ENCODE data around the gene CSNK2A1.

The CSNK2A1 gene

DNA sequence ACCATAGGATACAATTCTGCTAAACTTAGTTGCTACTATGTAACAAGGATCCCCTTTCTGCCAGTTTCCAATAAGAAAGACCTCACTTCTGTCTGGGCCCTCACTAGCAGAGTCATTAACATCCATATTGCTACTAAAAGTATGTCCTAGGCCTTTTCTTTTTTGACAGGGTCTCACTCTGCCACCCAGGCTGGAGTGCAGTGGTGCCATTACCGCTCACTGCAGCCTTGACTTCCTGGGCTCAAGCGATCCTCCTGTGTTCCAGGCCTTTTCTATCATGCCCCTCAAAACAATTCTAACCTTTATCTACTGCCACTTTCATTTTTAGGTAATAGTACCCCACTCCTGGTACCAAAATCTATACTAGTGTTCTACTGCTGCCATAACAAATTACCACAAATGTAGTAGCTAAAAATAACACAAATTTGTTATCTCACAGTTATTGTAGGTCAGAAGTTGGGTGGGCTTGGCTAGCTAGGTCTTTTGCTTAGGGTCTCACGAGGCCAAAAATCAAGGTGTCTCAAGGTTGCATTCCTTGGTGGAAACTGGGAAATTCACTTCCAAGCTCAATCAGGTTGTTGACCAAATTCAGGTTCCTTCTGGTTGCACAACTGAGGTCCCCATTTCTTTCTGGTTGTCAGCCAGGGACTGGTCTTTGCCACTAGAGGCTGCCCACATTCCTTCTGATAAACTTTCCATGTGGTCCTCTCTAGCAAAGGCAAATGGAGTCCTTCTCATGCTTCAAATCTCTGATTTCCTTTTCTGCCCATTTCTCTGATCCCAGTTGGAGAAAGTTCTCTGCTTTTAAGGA is 3.0 kb downstream of the CSNK2A1 start:
- Histone ChIP-seq H3K9me3 (ENCODE audit: insufficient read depth, low read length) (peaks cover 7% of the 10 kb centered on the region; the same call in 1 of the 2 replicates), H3K4me1 (ENCODE audit: low read length) (peaks cover 53% of the 10 kb centered on the region), H3K4me3 (ENCODE audit: low read length) (no peak overlapping the region), H3K4me2 (ENCODE audit: low read length) (no peak overlapping the region), H3K27ac (ENCODE audit: low read length) (no peak overlapping the region), H3K36me3 (replicated peaks; ENCODE audit: low read depth, low read length) (peaks cover 33% of the 10 kb centered on the region), H2AFZ (ENCODE audit: low read depth, low read length) (no peak overlapping the region), H3K27me3 (ENCODE audit: low read depth, low read length) (no peaks in the 10 kb centered on the region), H3K79me2 (ENCODE audit: low read length) (peaks cover 80% of the 10 kb centered on the region), H3K9ac (ENCODE audit: low read length) (no peak overlapping the region), H4K20me1 (ENCODE audit: insufficient read depth, low read length) (peaks cover 74% of the 10 kb centered on the region)
- TF ChIP-seq, protein P1, sequence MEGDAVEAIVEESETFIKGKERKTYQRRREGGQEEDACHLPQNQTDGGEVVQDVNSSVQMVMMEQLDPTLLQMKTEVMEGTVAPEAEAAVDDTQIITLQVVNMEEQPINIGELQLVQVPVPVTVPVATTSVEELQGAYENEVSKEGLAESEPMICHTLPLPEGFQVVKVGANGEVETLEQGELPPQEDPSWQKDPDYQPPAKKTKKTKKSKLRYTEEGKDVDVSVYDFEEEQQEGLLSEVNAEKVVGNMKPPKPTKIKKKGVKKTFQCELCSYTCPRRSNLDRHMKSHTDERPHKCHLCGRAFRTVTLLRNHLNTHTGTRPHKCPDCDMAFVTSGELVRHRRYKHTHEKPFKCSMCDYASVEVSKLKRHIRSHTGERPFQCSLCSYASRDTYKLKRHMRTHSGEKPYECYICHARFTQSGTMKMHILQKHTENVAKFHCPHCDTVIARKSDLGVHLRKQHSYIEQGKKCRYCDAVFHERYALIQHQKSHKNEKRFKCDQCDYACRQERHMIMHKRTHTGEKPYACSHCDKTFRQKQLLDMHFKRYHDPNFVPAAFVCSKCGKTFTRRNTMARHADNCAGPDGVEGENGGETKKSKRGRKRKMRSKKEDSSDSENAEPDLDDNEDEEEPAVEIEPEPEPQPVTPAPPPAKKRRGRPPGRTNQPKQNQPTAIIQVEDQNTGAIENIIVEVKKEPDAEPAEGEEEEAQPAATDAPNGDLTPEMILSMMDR (IDR thresholded peaks at IDR 0.05; ENCODE audit: low read depth, low read length) = no peak
- no peak for TF ChIP-seq EZH2phosphoT487 (IDR thresholded peaks at IDR 0.05; ENCODE audit: low read depth)

DNA sequence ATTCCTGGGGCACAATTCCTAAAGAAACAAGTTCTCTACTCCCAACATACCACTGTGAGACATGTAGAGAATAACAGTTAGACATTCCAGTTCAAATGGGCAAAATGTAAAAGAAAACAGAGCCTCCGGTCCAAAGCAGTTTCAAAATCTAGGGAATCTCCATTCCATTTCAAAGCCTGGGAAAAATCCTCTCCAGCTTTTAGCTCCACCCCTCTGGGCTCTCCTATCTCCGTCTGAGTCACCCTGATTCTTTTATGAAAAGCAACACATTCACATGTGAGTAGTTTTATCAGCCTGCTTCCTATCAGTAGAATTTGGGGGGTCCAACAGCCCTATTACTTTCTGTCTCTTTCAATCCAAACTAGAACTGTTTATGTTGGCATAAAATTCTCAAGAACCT is 3.7 kb downstream of the CSNK2A1 start:
- Histone ChIP-seq H3K27ac (ENCODE audit: low read length) (no peak overlapping the region), H3K79me2 (ENCODE audit: low read length) (peaks cover 88% of the 10 kb centered on the region), H3K36me3 (replicated peaks; ENCODE audit: low read depth, low read length) (peaks cover 33% of the 10 kb centered on the region), H3K4me1 (ENCODE audit: low read length) (peaks cover 56% of the 10 kb centered on the region), H2AFZ (ENCODE audit: low read depth, low read length) (no peak overlapping the region), H3K27me3 (ENCODE audit: low read depth, low read length) (no peaks in the 10 kb centered on the region), H4K20me1 (ENCODE audit: insufficient read depth, low read length) (peaks cover 82% of the 10 kb centered on the region), H3K4me2 (ENCODE audit: low read length) (no peak overlapping the region), H3K4me3 (ENCODE audit: low read length) (no peak overlapping the region), H3K9ac (ENCODE audit: low read length) (no peak overlapping the region), H3K9me3 (ENCODE audit: insufficient read depth, low read length) (peaks cover 7% of the 10 kb centered on the region; the same call in 1 of the 2 replicates)
- no peak for TF ChIP-seq EZH2phosphoT487 (IDR thresholded peaks at IDR 0.05; ENCODE audit: low read depth)
- TF ChIP-seq, protein P1 (IDR thresholded peaks at IDR 0.05; ENCODE audit: low read depth, low read length) = no peak

DNA sequence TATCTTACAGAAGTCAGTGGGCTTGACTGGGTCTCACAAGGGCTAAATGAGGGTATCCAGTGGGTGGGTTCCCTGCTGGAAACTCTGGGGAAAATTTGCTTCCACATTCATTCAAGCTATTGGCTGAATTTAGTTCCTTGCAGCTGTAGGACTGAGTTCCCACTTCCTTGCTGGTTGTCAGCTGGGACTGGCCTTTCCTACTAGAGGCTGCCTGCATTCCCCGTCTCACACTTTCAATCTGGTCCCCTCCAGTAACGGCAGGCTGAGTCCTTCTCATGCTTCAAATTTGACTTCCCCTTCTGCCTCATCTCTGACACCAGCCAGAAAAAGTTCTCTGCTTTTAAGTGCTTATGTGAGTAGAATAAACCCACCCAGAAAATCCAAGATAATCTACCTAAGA is 4.4 kb downstream of the CSNK2A1 start:
- Histone ChIP-seq H3K36me3 (replicated peaks; ENCODE audit: low read depth, low read length) (peaks cover 34% of the 10 kb centered on the region), H3K79me2 (ENCODE audit: low read length) (peaks cover 94% of the 10 kb centered on the region), H3K4me1 (ENCODE audit: low read length) (peaks cover 56% of the 10 kb centered on the region), H3K9ac (ENCODE audit: low read length) (no peak overlapping the region), H3K4me3 (ENCODE audit: low read length) (no peak overlapping the region), H3K27ac (ENCODE audit: low read length) (no peak overlapping the region), H2AFZ (ENCODE audit: low read depth, low read length) (no peak overlapping the region), H3K9me3 (ENCODE audit: insufficient read depth, low read length) (peaks cover 7% of the 10 kb centered on the region; the same call in 1 of the 2 replicates), H4K20me1 (ENCODE audit: insufficient read depth, low read length) (peaks cover 88% of the 10 kb centered on the region), H3K27me3 (ENCODE audit: low read depth, low read length) (no peaks in the 10 kb centered on the region), H3K4me2 (ENCODE audit: low read length) (0 out of 2 replicates have a peak overlapping the region, but pooled peaks have one; percentile 4)
- no peak for TF ChIP-seq EZH2phosphoT487 (IDR thresholded peaks at IDR 0.05; ENCODE audit: low read depth)
- TF ChIP-seq, protein P1 (IDR thresholded peaks at IDR 0.05; ENCODE audit: low read depth, low read length) = no peak

DNA sequence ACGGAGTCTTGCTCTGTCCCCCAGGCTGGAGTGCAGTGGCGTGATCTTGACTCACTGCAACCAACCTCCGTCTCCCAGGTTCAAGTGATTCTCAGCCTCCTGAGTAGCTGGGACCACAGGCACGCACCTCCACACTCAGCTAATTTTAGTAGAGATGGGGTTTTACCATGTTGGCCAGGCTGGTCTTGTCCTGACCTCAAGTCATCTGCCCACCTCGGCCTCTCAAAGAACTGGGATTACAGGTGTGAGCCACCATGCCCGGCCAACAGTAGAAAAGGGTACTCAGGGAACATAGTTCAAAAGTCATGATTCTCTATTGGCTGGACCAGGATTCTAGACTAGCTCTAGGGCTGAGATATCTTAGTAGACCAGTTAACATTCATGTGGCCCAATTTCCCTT is 5.6 kb downstream of the CSNK2A1 start:
- H2AFZ ChIP-seq (ENCODE audit: low read depth, low read length) = no peak overlapping the region
- peaks cover 100% of the 10 kb centered on the region for H3K79me2 ChIP-seq (ENCODE audit: low read length)
- H3K4me2 ChIP-seq (ENCODE audit: low read length) = no peak overlapping the region
- H4K20me1 ChIP-seq (ENCODE audit: insufficient read depth, low read length) = peaks cover 99% of the 10 kb centered on the region
- peaks cover 7% of the 10 kb centered on the region; the same call in 1 of the 2 replicates for H3K9me3 ChIP-seq (ENCODE audit: insufficient read depth, low read length)
- no peak for TF ChIP-seq EZH2phosphoT487 (IDR thresholded peaks at IDR 0.05; ENCODE audit: low read depth)
- TF ChIP-seq, protein P1 (IDR thresholded peaks at IDR 0.05; ENCODE audit: low read depth, low read length) = no peak
- H3K9ac ChIP-seq (ENCODE audit: low read length) = no peak overlapping the region
- H3K27me3 ChIP-seq (ENCODE audit: low read depth, low read length) = no peaks in the 10 kb centered on the region
- peaks cover 42% of the 10 kb centered on the region for H3K36me3 ChIP-seq (replicated peaks; ENCODE audit: low read depth, low read length)
- no peak overlapping the region for H3K4me3 ChIP-seq (ENCODE audit: low read length)
- peaks cover 62% of the 10 kb centered on the region for H3K4me1 ChIP-seq (ENCODE audit: low read length)
- H3K27ac ChIP-seq (ENCODE audit: low read length) = no peak overlapping the region
